Kidney (tissue), 14 donors: ENCODE measurements around the gene KLHDC7A. TPM values are rescaled to one million over a fixed set of nuclear protein-coding genes. Genes with fewer than 3 reads are reported as not detected.

ENCODE experiments used
- DNase-seq, 5 donors: peaks; one replicate each; pipeline ENCODE4 v3.0.0-alpha.2; 2013 to 2020
- FAIRE-seq: peaks from 2 replicates; lab custom pipeline; 2012; peaks lifted over from hg19 to GRCh38; lab: Jason Lieb, UNC
- H3K27ac ChIP-seq, 2 donors: one replicate each; pipeline ENCODE4 v1.7.0; 2013; ENCODE audit warnings: low read depth in 2 of 2, low read length in 2 of 2, inconsistent platforms in 1 of 2
- H3K27me3 ChIP-seq: one replicate; pipeline ENCODE4 v1.7.1; 2013; ENCODE audit warnings: low read length, inconsistent platforms; ENCODE audit not compliant: control insufficient read depth, insufficient read depth
- H3K36me3 ChIP-seq, 3 donors: one replicate each; pipeline versions ENCODE4 v1.7.0 to v1.7.1; 2013; ENCODE audit warnings: low read length in 3 of 3, control low read depth in 1 of 3, inconsistent platforms in 1 of 3; ENCODE audit not compliant: insufficient read depth in 3 of 3, control insufficient read depth in 2 of 3
- H3K4me1 ChIP-seq, 3 donors: one replicate each; pipeline versions ENCODE4 v1.7.0 to v1.7.1; 2013; ENCODE audit warnings: low read length in 3 of 3, inconsistent platforms in 1 of 3, low read depth in 1 of 3; ENCODE audit not compliant: control insufficient read depth in 2 of 3, insufficient read depth in 2 of 3
- H3K4me3 ChIP-seq, 3 donors: one replicate each; pipeline versions ENCODE4 v1.7.0 to v1.8.1; 2013; ENCODE audit warnings: low read length in 3 of 3, control low read depth in 1 of 3, inconsistent platforms in 1 of 3
- H3K9ac ChIP-seq, 3 donors: one replicate each; pipeline versions ENCODE4 v1.7.0 to v1.7.1; 2013; ENCODE audit warnings: low read length in 3 of 3, control low read depth in 1 of 3, inconsistent platforms in 1 of 3
- H3K9me3 ChIP-seq, 3 donors: one replicate each; pipeline versions ENCODE4 v1.7.0 to v1.7.1; 2013; ENCODE audit warnings: low read length in 3 of 3, control low read depth in 1 of 3, inconsistent platforms in 1 of 3; ENCODE audit not compliant: control insufficient read depth in 2 of 3, insufficient read depth in 1 of 3
- intact Hi-C: fragments of 100-400 bp; cut with DNase I; formaldehyde crosslinking; loops from one replicate; pipeline ENCODE4 v1.11.1; 2022
- polyA plus RNA-seq: library from polyadenylated mRNA; stranded (reverse); fragments of 350-450 nt; fragmentation: Illumina TruSeq; extraction: RNeasy Lipid Tissue Mini Kit (QIAGEN cat#74804); gene quantifications from one replicate; pipeline ENCODE4 v1.2.3, GENCODE V29; 2014; ENCODE audit warnings: low read depth, low replicate concordance; ENCODE audit not compliant: insufficient read depth
- total RNA-seq: library from RNA; stranded (reverse); fragmentation: NEBNext Ultra II Directional; extraction: Animal tissue kit (Norgen Biotek cat#: 25700); gene quantifications from one replicate; pipeline ENCODE4 v1.2.1, GENCODE V29; 2021
- TF ChIP-seq, protein P1 (sequence below): IDR thresholded peaks from 3 replicates; pipeline ENCODE4 v1.5.1; 2012; ENCODE audit warnings: mild to moderate bottlenecking, moderate library complexity, borderline replicate concordance; ENCODE audit not compliant: insufficient read depth; ENCODE audit errors: extremely low read depth
- donor health status: control.
- donor health status: control.
- donor health status: control.
- donor health status: control.
- donor health status: control.
- donor health status: DM: yes; HTN: yes; CAD: no.
- donor health status: Normal renal cell carcinoma (clear cell type).

KLHDC7A gene
- total and polyA plus RNA-seq, 2 donors from 2014 or later = 25.8 to 28.0 TPM

GRCh38 chr1:18446751-18447150 is 34.0 kb upstream of the KLHDC7A start:
- no peaks in the 10 kb centered on the region for H3K9me3 ChIP-seq
- no peaks in the 10 kb centered on the region for H3K27me3 ChIP-seq
- TF ChIP-seq, protein P1, sequence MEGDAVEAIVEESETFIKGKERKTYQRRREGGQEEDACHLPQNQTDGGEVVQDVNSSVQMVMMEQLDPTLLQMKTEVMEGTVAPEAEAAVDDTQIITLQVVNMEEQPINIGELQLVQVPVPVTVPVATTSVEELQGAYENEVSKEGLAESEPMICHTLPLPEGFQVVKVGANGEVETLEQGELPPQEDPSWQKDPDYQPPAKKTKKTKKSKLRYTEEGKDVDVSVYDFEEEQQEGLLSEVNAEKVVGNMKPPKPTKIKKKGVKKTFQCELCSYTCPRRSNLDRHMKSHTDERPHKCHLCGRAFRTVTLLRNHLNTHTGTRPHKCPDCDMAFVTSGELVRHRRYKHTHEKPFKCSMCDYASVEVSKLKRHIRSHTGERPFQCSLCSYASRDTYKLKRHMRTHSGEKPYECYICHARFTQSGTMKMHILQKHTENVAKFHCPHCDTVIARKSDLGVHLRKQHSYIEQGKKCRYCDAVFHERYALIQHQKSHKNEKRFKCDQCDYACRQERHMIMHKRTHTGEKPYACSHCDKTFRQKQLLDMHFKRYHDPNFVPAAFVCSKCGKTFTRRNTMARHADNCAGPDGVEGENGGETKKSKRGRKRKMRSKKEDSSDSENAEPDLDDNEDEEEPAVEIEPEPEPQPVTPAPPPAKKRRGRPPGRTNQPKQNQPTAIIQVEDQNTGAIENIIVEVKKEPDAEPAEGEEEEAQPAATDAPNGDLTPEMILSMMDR = no peak
- intact Hi-C loops = no loop called here
- FAIRE-seq = no peak
- no peaks in the 10 kb centered on the region for H3K36me3 ChIP-seq
- no peak for DNase-seq
- no peak overlapping the region for H3K27ac ChIP-seq
- H3K4me1 ChIP-seq = no peaks in the 10 kb centered on the region
- no peak overlapping the region for H3K9ac ChIP-seq
- H3K4me3 ChIP-seq = no peak overlapping the region

- intact Hi-C loops = no loop called here
- FAIRE-seq = no peak
- Histone ChIP-seq H3K9me3 (no peaks in the 10 kb centered on the region), H3K4me3 (no peak overlapping the region), H3K9ac (no peak overlapping the region), H3K4me1 (no peaks in the 10 kb centered on the region), H3K27me3 (no peaks in the 10 kb centered on the region), H3K27ac (no peak overlapping the region), H3K36me3 (no peaks in the 10 kb centered on the region)
- no peak for DNase-seq
- TF ChIP-seq, protein P1 = no peak
Observed at GRCh38 chr1:18447509-18448220, 33.1 kb upstream of the KLHDC7A start.

DNA sequence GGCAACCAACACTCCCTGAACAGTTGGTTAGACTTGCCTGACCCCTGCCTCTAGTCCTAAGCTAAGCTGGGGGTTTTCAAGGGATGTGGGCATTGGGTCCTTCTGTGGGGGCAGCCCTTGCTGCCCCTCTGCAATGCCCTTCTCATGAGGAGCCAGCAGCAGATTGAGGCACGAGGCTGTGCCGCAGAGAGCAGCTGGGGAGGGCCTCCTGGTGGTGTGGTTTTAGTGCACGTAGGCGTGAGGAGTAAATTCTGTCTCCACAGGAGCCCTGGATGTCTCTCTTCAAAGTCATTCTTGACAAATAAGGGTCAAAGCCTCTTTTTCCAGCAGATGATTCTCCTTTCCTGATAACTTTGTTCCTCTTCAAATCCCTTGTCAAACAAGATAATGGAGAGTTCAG is 31.8 kb upstream of the KLHDC7A start:
- DNase-seq (no peak), FAIRE-seq (no peak)
- intact Hi-C loops = no loop called here
- no peak overlapping the region for H3K9ac ChIP-seq
- TF ChIP-seq, protein P1 = no peak
- no peak overlapping the region for H3K27ac ChIP-seq
- H3K27me3 ChIP-seq = no peaks in the 10 kb centered on the region
- H3K9me3 ChIP-seq = no peaks in the 10 kb centered on the region
- no peaks in the 10 kb centered on the region for H3K4me1 ChIP-seq
- H3K36me3 ChIP-seq = no peaks in the 10 kb centered on the region
- no peak overlapping the region for H3K4me3 ChIP-seq
